Measurements from ENCODE around the gene EYS. TPM values are rescaled to one million over a fixed set of nuclear protein-coding genes. Genes with fewer than 3 reads are reported as not detected.

EYS gene
- total RNA-seq, 1 donor from 2014 or later: 0.06 TPM

DNA sequence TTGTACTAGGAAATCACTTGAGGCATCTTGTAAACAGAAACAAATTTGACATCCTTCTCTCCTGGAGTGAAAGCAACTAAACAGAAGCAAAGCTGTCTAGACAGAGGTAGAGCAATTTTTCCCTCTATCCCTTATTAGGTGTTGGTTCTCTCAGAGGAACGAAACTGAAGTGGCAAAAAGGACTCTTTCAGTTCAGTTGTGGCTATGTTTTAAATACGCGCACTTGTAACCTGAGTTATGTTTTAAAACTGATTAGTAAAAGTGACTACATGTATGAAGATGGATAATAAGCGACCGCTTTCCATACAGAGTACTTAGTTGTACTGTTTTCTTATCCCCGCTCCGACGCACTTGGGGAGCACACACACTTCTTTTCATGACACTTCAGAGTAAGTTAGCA lies 1520.4 kb downstream of the EYS start:
- DNase-seq (ENCODE audit: low read depth): no peak
- no peak overlapping the region for H3K4me3 ChIP-seq (ENCODE audit: low read depth, low read length)
- TF ChIP-seq CTCF (conservative IDR thresholded peaks at IDR 0.05; ENCODE audit: low read depth, low read length): no peak

GRCh38 chr6:64185621-64186020 lies 1521.4 kb downstream of the EYS start:
- no peak overlapping the region for H3K4me3 ChIP-seq (ENCODE audit: low read depth, low read length)
- DNase-seq (ENCODE audit: low read depth): no peak
- no peak for TF ChIP-seq CTCF (conservative IDR thresholded peaks at IDR 0.05; ENCODE audit: low read depth, low read length)

DNA sequence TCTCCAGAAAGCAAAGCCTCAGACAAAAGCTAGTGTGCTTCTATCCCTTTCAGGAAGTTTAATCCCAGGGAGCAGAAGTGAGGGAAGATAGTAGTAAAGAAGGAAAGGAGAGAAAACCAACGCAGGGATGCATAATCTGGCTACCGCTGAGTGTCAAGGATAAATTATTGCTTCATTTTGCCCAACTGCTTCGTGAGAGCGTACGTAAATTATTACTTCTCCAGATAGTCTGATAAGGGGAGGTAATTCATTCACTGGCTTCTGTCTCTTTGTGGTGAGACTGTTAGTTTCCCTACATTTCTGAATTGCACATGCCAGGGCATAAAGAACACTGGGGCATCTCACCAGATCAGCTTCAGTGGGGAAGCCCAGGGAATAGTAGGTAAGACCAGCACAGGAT lies 1531.7 kb downstream of the EYS start:
- no peak for DNase-seq (ENCODE audit: low read depth)
- no peak for TF ChIP-seq CTCF (conservative IDR thresholded peaks at IDR 0.05; ENCODE audit: low read depth, low read length)
- H3K4me3 ChIP-seq (ENCODE audit: low read depth, low read length): no peak overlapping the region

GRCh38 chr6:64170316-64170715 lies 1536.7 kb downstream of the EYS start:
- H3K4me3 ChIP-seq (ENCODE audit: low read depth, low read length): no peak overlapping the region
- no peak for TF ChIP-seq CTCF (conservative IDR thresholded peaks at IDR 0.05; ENCODE audit: low read depth, low read length)
- no peak for DNase-seq (ENCODE audit: low read depth)

- TF ChIP-seq CTCF (conservative IDR thresholded peaks at IDR 0.05; ENCODE audit: low read depth, low read length): no peak
- DNase-seq (ENCODE audit: low read depth): no peak
- no peak overlapping the region for H3K4me3 ChIP-seq (ENCODE audit: low read depth, low read length)
Observed at GRCh38 chr6:64160486-64160885, 1546.5 kb downstream of the EYS start.

DNA sequence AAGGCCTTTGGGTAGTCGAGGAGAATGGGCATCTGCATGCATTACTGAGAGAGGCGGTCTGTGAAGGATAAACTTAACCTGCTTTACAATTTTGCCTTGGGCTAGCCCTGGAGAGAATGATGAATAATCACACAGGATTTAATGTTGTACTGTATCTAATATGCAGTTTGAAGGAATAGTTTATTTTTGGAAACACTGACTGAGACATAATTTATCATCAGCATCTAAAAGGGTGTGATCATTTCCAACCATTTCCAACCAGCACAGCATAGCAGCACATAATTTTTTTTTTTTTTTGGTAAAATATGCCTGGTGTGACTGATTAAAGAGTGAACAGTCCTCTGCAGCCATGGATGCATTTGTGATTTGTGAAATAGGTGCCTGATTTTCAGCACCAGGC lies 1552.0 kb downstream of the EYS start:
- DNase-seq (ENCODE audit: low read depth): no peak
- no peak for TF ChIP-seq CTCF (conservative IDR thresholded peaks at IDR 0.05; ENCODE audit: low read depth, low read length)
- H3K4me3 ChIP-seq (ENCODE audit: low read depth, low read length): no peak overlapping the region

DNA sequence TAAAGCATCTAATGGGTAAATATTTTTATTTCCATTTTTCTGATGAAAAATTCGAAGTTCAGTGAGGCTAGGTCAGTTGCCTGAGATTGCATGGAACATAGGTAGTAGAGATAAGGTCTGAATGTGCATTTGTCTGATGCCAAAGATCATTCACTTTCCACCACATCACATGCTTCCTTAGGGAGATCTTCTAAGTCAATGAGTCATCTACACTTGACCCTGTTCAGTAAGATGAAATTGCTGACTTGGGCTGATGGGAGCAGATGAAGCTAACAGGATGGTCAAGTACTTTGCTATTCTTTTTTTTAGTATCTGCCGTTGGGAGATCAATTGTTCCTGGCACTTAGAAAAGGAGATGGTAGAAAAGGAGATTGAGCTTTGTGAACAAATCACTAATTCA lies 1560.2 kb downstream of the EYS start:
- no peak for TF ChIP-seq CTCF (conservative IDR thresholded peaks at IDR 0.05; ENCODE audit: low read depth, low read length)
- no peak overlapping the region for H3K4me3 ChIP-seq (ENCODE audit: low read depth, low read length)
- DNase-seq (ENCODE audit: low read depth): no peak

All from epithelial cell of proximal tubule (primary cell).